Activated naive CD8-positive, alpha-beta T cell treated with anti-CD3 and anti-CD28 coated beads, Interleukin-2, amount 50 U/mL, for 24 hours (primary cell): ENCODE measurements around the gene PTPN18.
A peak's percentile ranks its signal among the peaks of the same experiment; 100 is the strongest.

Source experiments
- ATAC-seq: fragments of 150-1000 bp; cut with Tn5 transposase; one replicate; pipeline ENCODE4 v1.10.0; 2021
- DNase-seq: peaks from one replicate; pipeline ENCODE4 v3.0.0; 2021
- H3K27ac Mint-ChIP-seq: one replicate; pipeline ENCODE4 v1.8.0; 2021; ENCODE audit warnings: mild to moderate bottlenecking, mixed read lengths
- H3K27me3 Mint-ChIP-seq: one replicate; pipeline ENCODE4 v1.8.0; 2021; ENCODE audit warnings: mixed read lengths
- H3K36me3 Mint-ChIP-seq: one replicate; pipeline ENCODE4 v1.8.0; 2021; ENCODE audit warnings: low read depth, mixed read lengths
- H3K4me1 Mint-ChIP-seq: one replicate; pipeline ENCODE4 v1.8.0; 2021; ENCODE audit warnings: mixed read lengths
- H3K4me3 Mint-ChIP-seq: one replicate; pipeline ENCODE4 v1.8.0; 2021; ENCODE audit warnings: mild to moderate bottlenecking, moderate library complexity, mixed read lengths
- H3K9me3 Mint-ChIP-seq: one replicate; pipeline ENCODE4 v1.8.0; 2021; ENCODE audit warnings: mixed read lengths

PTPN18 gene

DNA sequence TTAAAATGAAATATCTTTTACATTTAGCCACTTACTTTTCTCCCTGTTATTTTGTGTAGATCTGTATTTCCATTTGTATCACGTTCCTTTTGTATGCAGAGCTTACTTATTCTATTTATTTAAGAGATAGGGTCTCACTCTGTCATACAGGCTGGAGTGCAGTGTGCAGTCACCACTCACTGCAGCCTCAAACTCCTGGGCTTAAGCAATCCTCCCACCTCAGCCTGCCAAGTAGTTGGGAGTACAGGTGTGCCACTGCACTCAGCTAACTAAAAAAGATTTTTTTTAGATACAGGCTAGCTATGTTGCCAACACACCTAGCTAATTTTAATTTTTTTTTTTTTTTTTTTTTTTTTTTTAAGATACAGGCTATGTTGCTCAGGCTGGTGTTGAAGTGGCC, 10.9 kb downstream of the PTPN18 start:
- Mint-ChIP-seq H3K4me1 (peaks cover 22% of the 10 kb centered on the region), H3K27ac (no peak overlapping the region), H3K27me3 (peaks cover 2% of the 10 kb centered on the region), H3K9me3 (no peaks in the 10 kb centered on the region), H3K36me3 (peaks cover 10% of the 10 kb centered on the region), H3K4me3 (no peak overlapping the region)
- DNase-seq (no peak), ATAC-seq (no peak)

GRCh38 chr2:130368786-130369185, 12.9 kb downstream of the PTPN18 start:
- no peak overlapping the region for H3K4me3 Mint-ChIP-seq
- no peaks in the 10 kb centered on the region for H3K27me3 Mint-ChIP-seq
- H3K27ac Mint-ChIP-seq: no peak overlapping the region
- peaks cover 32% of the 10 kb centered on the region for H3K4me1 Mint-ChIP-seq
- DNase-seq (no peak), ATAC-seq (no peak)
- H3K36me3 Mint-ChIP-seq: peaks cover 17% of the 10 kb centered on the region
- H3K9me3 Mint-ChIP-seq: no peaks in the 10 kb centered on the region

DNA sequence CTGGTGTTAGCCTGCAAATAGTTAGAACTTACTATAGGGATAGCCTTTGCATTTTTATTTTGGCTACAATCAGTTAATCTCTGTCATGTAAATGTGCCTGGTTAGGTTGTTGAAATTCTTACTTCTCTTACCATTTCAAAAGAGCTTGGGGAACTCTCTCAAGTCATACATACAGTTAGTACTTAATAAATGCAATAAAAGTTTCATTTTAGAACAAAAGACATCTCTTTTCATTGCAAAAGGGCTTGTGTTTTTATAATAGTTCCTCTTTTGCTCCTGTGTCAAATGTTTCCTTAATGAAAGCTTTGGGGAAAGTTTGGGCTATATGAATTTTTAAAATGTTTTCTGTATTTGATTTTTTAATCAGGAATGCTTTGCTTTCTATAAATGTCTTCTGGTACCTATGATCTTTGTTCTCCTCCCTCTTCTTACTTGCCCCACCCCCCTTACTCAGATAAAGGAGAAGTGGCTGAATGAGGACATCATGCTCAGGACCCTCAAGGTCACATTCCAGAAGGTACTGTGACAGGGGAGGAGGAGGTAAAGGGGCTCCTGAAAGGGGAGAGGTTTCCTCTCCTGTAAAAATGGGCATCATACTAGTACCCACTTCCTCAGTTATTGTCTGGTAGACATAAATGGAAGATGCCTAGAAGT, 13.6 kb downstream of the PTPN18 start:
- H3K27ac Mint-ChIP-seq: peak overlapping the region; percentile 52
- no peak for DNase-seq
- peaks cover 20% of the 10 kb centered on the region for H3K36me3 Mint-ChIP-seq
- ATAC-seq: no peak
- H3K9me3 Mint-ChIP-seq: no peaks in the 10 kb centered on the region
- no peaks in the 10 kb centered on the region for H3K27me3 Mint-ChIP-seq
- no peak overlapping the region for H3K4me3 Mint-ChIP-seq
- H3K4me1 Mint-ChIP-seq: peaks cover 39% of the 10 kb centered on the region

DNA sequence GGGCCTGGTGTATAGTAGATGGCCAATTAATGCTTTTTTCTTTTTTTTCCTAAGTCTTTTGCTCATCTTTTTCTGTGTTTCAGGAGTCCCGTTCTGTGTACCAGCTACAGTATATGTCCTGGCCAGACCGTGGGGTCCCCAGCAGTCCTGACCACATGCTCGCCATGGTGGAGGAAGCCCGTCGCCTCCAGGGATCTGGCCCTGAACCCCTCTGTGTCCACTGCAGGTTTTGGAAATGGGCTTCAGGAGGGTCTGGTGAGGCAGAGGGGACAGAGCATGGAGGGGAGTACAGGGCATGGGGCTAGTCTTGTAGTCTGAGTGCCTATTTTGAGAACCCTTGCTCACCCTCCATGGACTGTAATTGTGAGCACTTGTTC, 14.1 kb downstream of the PTPN18 start:
- Mint-ChIP-seq H3K27ac (peak overlapping the region; percentile 52), H3K4me1 (peaks cover 44% of the 10 kb centered on the region), H3K4me3 (no peak overlapping the region), H3K27me3 (no peaks in the 10 kb centered on the region), H3K36me3 (peaks cover 25% of the 10 kb centered on the region), H3K9me3 (no peaks in the 10 kb centered on the region)
- no peak for ATAC-seq
- no peak for DNase-seq

DNA sequence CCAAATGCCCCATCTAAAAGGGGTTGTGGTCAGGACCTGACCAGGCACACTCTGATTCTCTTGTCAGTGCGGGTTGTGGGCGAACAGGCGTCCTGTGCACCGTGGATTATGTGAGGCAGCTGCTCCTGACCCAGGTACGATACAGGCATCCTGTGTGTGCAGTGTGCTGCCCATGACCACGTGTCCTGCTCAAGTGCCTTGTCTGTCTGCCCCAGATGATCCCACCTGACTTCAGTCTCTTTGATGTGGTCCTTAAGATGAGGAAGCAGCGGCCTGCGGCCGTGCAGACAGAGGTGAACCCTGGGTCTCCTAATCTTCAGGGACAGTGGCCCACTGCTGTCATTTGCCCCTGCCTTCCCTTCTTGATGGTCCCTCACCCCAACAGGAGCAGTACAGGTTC, 14.6 kb downstream of the PTPN18 start:
- Mint-ChIP-seq H3K4me1 (peaks cover 48% of the 10 kb centered on the region), H3K4me3 (peak overlapping the region; percentile 92), H3K9me3 (no peaks in the 10 kb centered on the region), H3K27me3 (no peaks in the 10 kb centered on the region), H3K36me3 (peaks cover 30% of the 10 kb centered on the region), H3K27ac (peak overlapping the region; percentile 99)
- DNase-seq (peak; percentile 48), ATAC-seq (peak; percentile 37)

- H3K9me3 Mint-ChIP-seq: peaks cover 5% of the 10 kb centered on the region
- ATAC-seq (peak; percentile 2), DNase-seq (no peak)
- peaks cover 38% of the 10 kb centered on the region for H3K36me3 Mint-ChIP-seq
- H3K27me3 Mint-ChIP-seq: no peaks in the 10 kb centered on the region
- peaks cover 58% of the 10 kb centered on the region for H3K4me1 Mint-ChIP-seq
- H3K27ac Mint-ChIP-seq: peak overlapping the region; percentile 99
- H3K4me3 Mint-ChIP-seq: peak overlapping the region; percentile 92
Measured at GRCh38 chr2:130371723-130372054, 15.8 kb downstream of the PTPN18 start.

DNA sequence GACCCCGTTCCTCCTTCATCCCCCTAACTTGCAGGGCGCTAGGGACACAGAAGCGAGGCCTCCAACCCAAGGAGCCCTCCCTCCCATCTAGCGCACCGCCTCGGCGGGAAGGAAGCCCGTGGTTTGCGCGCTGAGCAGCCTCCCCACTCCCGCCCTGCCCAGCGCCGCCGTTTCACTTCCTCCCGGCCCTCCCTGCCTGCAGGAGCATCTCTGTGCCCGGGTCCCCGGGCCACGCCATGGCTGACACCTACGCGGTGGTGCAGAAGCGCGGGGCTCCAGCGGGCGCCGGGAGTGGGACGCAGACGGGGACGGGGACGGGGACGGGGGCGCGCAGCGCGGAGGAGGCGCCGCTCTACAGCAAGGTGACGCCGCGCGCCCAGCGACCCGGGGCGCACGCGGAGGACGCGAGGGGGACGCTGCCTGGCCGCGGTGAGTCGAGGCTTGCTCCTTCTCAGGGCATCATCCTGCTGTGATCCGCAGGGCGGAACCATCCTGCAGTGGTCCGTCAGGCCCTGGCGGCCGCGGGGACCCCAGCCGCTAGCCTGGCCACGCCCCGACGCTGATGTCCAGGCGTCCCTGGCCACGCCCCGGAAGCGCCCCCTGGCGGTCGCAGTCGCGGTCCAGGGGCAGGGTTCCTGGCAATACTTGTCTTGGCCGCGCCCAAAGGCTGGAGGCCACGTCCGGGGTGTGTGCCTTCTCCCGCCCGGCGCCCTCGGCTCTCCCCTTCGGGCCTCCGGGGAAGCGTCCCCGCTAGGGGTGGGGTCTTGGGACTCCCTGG, 16.4 kb downstream of the PTPN18 start:
- H3K27ac Mint-ChIP-seq: peak overlapping the region; percentile 99
- H3K27me3 Mint-ChIP-seq: no peaks in the 10 kb centered on the region
- H3K4me1 Mint-ChIP-seq: peaks cover 63% of the 10 kb centered on the region
- H3K4me3 Mint-ChIP-seq: peak overlapping the region; percentile 92
- DNase-seq (peak; percentile 90), ATAC-seq (peak; percentile 76)
- H3K36me3 Mint-ChIP-seq: peaks cover 38% of the 10 kb centered on the region
- peaks cover 5% of the 10 kb centered on the region for H3K9me3 Mint-ChIP-seq

- Mint-ChIP-seq H3K27me3 (no peaks in the 10 kb centered on the region), H3K36me3 (peaks cover 38% of the 10 kb centered on the region), H3K4me3 (peak overlapping the region; percentile 92), H3K9me3 (peaks cover 5% of the 10 kb centered on the region), H3K27ac (peak overlapping the region; percentile 85), H3K4me1 (peaks cover 70% of the 10 kb centered on the region)
- ATAC-seq: no peak
- no peak for DNase-seq
Measured at GRCh38 chr2:130372833-130373807, 17.3 kb downstream of the PTPN18 start.

DNA sequence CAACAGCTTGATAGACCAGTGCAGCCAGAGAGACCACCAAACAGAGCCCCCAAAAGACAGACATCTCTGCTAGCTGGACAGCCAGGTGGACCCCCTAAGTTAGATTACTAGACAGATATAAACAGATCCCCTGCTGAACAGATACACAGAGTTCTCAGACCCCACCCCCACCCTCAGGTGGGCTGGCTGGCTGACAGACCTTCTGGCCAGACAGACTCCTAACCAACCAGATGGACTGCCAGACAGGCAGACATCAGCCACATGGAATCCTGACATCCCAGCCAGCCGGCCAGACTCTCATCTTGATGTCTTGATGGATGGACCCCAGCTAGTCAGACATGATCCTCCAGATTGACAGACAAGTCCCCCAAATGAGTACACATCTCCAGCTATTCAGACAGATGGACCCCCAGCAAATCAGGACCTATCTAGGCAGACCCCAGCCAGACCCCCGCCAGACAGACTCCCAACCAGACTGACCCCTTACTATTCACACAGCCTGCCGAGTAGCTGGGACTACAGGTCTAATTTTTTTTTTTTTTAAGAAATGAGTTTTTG, 18.0 kb downstream of the PTPN18 start:
- peaks cover 72% of the 10 kb centered on the region for H3K4me1 Mint-ChIP-seq
- ATAC-seq (no peak), DNase-seq (no peak)
- peak overlapping the region; percentile 92 for H3K4me3 Mint-ChIP-seq
- H3K27me3 Mint-ChIP-seq: no peaks in the 10 kb centered on the region
- peak overlapping the region; percentile 85 for H3K27ac Mint-ChIP-seq
- peaks cover 5% of the 10 kb centered on the region for H3K9me3 Mint-ChIP-seq
- peaks cover 38% of the 10 kb centered on the region for H3K36me3 Mint-ChIP-seq

DNA sequence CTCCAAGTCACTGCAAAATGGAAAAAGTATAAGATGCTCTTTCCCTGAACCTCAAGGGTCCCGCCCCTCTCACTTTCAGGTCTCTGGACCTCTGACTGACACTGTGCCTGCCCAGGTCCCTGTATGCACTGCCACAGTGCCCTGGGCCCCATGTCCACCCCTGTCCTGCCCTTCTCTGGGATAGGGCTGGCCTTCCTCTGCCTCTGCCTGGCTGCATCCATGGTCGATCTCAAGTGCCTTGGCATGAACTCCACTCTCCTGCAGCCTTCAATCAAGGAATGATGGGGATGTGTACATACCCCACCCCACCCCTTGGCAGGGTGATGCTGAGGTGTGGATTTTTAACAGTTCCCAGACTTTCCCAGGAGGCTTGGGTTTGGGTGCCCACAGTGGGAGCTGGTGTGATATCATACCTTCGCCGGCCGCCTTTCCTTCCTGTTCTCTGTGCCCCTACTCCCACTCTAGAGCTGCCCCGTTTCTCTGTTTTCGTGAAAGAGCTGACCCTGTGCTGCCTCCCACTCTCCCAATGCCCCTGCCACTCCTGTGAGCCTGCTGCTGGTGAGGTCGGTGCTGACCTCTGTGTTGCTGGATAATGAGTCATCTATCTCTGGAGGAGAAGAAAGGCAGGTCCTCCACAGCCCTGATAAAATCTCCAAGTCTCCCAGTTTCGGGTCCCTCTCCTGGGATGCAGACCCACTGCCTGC, 18.9 kb downstream of the PTPN18 start:
- H3K4me3 Mint-ChIP-seq: no peak overlapping the region
- DNase-seq: no peak
- ATAC-seq: no peak
- peaks cover 40% of the 10 kb centered on the region for H3K36me3 Mint-ChIP-seq
- H3K4me1 Mint-ChIP-seq: peaks cover 79% of the 10 kb centered on the region
- H3K27ac Mint-ChIP-seq: peak overlapping the region; percentile 79
- H3K27me3 Mint-ChIP-seq: no peaks in the 10 kb centered on the region
- peaks cover 5% of the 10 kb centered on the region for H3K9me3 Mint-ChIP-seq

DNA sequence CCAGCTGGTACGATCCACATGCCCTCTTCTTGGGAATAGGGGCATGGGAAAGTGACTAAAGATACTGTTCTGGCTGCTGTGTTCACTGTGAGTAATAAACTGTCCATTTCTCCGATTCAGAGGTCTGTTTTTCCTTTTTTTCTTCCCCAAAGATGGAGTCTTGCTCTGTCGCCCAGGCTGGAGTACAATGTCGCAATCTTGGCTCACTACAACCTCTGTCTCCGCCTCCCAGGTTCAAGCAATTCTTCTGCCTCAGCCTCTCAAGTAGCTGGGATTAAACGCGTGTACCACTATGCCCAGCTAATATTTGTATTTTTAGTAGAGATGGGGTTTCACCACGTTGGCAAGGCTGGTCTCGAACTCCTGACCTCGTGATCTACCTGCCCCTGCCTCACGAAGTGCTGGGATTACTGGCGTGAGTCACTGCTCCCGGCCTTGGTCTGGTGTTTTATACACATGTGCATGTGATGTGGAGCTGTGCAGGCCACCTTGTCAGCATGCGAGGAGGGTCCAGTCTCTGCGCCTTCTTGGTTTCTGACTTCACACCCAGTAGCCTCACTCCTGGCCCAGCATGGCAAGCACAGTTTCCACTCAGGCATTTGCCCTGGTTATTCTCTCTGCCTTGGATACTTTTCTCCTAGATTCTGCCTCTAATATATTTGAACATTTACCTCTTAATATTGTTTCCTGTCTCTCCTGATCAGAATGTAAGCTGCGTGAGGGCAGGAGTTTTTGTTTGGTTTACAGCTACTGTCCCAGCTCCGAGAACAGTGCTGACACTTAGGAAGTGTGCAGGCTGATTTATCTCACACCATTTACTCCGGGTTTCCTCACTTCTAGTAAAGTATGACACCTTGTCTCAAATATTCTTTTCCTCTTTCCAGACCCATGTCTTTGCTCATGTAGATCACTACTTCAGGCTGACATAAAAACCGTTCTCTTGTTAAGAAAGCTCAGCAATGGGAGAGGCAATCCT, 19.7 kb downstream of the PTPN18 start:
- ATAC-seq (no peak), DNase-seq (no peak)
- Mint-ChIP-seq H3K4me1 (peaks cover 79% of the 10 kb centered on the region), H3K4me3 (no peak overlapping the region), H3K36me3 (peaks cover 38% of the 10 kb centered on the region), H3K9me3 (peaks cover 5% of the 10 kb centered on the region), H3K27me3 (no peaks in the 10 kb centered on the region), H3K27ac (no peak overlapping the region)

DNA sequence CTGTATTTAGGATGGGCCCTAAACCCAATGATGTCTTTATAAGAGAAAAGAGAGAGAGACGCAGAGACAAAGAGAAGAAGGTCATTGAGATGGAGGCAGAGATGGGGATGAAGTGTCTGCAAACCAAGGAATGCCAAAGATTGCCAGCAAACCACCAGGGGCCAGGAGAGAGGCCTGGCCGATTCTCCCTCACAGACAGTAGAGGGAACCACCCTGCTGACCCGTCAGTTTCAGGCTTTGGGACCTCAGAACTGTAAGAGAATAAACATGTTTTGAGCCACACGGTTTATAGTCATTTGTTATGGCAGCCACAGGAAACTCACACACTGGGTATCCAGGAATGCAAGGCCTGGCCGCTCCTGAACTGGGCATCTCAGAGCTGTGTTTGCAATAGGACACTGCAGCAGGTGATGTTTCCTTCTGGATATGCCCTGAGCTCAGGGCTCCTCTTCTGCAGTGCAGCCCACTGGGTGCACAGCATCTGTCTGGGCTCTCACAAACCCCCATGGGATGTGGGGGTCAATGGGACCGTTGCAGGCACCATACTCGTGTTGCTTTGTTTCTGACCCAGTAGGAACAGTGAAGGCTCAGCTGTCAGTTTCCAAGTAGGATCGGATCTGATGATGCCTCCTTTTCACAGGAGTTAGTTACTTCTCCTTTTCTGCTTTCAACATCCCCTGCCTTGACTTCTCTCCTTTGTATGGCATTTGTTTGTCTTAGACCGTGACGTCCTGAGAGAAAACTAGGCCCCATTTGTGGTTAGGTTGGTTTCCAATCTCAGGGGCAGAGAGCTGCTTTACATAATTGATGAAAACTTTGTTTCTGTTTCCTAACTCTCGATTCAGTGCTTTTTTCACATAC, 20.8 kb downstream of the PTPN18 start:
- Mint-ChIP-seq H3K27ac (no peak overlapping the region), H3K36me3 (peaks cover 30% of the 10 kb centered on the region), H3K4me1 (peaks cover 75% of the 10 kb centered on the region), H3K27me3 (no peaks in the 10 kb centered on the region), H3K4me3 (no peak overlapping the region), H3K9me3 (peaks cover 5% of the 10 kb centered on the region)
- DNase-seq (no peak), ATAC-seq (no peak)
